DMS79 treated with DMSO at 0.1 percent for 48 hours (cell line): ENCODE measurements around the gene GAPVD1.
A peak's percentile ranks its signal among the peaks of the same experiment; 100 is the strongest.
"Not testable (repeated sequence)": the region's sequence is repeated elsewhere in the genome, so short reads cannot be mapped to it uniquely, and the experiment has no call there.

Experiments
- DNase-seq: peaks from one replicate; lab custom pipeline; 2025; lab: John Stamatoyannopoulos, UW

Gene GAPVD1

GRCh38 chr9:125246261-125246667 is 15.4 kb upstream of the GAPVD1 start:
- no peak for DNase-seq

GRCh38 chr9:125254231-125254630 is 7.4 kb upstream of the GAPVD1 start:
- DNase-seq, result no peak

DNA sequence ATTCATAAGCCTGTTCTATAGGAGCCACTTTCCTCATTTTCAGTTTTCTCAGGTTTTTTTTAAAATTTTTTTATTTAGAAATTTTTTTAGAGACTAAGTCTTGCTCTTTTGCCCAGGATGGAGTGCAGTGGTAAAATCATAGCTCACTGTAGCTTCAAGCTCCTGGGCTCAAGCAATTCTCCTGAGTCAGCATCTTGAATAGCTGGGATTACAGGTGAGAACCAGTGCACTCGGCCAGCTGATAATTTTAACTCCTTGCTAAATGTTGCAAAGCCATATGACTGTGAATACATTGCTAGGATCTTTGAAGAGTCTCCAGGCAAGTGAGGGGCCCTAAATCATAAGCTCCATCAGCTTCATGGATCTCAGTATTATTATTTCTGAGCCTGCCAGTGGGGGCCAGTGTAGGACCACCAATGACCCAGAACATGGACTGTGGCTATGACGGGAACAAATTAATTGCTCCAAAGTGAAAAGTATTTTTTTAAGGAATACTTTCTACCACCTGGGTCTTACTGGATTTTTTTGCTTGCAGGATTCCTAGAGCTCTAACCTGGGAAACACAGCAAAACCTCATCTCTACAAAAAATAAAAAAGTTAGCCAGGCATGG is 5.7 kb upstream of the GAPVD1 start:
- no peak for DNase-seq

- DNase-seq, result no peak
These were observed 3.4 kb upstream of the GAPVD1 start for GRCh38 chr9:125258160-125258785.

DNA sequence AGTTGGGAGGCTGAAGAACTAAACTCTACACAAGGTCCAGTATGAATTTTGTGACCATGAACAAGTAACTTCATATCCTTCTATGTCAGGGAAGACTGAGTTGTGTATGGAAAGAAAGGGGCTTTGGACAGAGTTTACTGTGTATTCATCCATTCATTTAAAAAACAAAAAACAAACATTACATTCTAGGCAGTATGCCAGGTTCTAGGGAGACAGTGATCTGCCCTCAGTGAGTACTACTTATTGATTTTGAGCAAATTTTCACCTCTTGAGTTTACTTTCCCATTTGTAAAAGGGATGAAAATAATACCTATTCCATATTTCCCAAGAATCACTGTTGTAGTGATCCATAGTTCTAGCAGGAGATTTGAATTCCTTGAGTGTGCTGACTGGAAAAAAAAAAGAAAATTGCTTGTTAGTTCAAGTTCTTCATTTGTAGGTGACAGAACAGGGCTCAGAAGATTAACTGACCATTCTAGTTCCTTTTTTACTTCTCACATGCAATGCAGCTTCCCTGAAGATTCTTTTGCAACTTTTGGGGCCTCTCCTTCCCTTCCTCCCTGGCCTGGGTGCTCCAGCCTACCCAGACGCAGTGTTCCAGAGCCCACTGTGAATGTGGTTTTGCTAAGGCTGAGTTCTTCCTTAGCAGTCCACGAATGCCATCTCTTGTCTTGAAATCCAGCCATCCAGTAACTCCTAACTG is 2.6 kb upstream of the GAPVD1 start:
- DNase-seq, result no peak

- no peak for DNase-seq
These were observed 1.1 kb upstream of the GAPVD1 start for GRCh38 chr9:125260561-125260960.

DNA sequence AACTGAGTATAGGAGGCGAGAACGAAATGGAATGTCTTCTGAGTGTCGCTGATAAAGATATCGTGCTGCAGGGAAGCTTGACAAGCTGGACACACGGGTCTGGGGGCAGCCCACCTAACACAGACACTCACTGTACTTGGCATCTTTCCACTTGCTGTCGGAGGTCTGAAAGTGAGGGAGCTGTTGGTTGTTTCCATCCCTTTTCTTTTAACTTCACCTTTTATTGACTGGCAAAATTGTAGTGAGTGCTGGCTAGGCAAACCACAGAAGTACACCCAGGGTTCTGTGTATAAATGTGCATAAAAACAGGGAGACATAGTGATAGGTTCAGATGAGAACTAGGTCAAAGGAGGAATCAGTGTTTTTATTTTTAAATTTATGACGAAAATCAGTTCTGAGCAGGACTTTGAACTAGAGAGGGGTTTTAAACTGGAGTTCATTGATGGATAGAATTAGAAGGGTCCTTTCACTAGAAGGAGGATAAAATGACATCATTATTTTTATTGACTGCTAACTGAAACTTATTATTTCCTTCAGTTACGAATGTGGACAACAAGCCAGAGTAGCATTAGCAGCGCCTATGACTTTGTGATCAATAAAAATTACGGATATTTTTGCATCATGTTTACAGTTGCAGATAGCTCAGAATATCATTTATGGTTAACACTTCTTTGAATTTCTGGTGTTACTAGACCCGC is 817 bp downstream of the GAPVD1 start:
- peak; percentile 54 for DNase-seq

DNA sequence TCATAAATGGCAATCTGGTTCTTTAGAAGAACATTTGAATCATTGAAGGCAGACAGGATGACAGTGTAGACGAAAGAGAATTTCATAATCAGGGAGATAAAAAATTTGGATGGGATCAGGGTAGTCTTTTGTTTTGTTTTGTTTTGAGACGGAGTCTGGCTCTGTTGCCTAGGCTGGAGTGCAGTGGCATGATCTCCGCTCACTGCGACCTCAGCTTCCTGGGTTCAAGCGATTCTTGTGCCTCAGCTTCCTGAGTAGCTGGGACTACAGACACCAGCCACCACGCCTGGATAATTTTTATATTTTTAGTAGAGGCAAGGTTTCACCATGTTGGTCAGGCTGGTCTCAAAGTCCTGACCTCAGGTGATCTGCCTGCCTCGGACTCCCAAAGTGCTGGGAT is 2.4 kb downstream of the GAPVD1 start:
- DNase-seq, result not testable (repeated sequence)

DNA sequence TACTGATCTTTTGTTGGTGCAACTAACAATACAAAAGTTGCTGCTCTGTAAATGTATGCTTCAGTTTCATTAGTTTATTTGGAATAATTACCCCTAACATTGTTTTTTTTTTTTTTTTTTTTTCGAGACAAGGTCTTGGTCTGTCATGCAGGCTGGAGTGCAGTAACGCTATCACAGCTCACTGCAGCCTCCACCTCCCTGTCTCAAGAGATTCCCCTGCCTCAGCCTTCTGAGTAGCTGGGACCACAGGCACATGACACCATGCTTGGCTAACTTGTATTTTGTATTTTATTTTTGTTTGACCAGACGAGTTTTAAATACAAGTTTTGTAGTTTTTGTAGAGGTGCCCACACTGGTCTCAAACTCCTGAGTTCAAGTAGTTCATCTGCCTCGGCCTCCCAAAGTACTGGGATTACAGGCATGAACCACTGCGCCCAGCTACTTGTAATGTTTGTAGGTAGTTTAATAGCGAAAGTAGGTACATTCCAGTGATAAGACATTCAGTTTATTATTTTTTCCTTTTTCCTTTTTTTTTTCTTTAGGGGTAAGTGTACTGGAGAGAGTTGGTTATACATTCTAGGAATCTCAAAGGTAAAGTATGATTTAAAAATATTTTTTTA is 6.9 kb downstream of the GAPVD1 start:
- no peak for DNase-seq

DNA sequence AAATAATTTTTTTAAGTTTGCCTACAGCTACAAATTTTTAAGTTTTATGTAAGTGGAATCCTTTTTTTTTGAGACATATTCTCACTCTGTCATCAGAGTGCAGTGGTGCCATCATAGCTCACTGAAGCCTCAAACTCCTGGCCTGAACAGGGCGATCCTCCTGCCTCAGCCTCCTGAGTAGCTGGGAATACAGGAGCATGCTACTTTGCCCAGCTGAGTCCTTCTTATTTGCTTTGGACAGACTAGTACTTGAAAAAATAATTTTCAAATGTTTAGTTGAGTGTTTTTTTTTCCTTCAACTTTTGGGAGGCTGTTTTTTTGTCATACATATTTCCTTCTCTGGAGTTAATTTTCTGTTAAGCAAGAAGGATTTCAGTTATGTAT is 7.4 kb downstream of the GAPVD1 start:
- DNase-seq, result no peak

DNA sequence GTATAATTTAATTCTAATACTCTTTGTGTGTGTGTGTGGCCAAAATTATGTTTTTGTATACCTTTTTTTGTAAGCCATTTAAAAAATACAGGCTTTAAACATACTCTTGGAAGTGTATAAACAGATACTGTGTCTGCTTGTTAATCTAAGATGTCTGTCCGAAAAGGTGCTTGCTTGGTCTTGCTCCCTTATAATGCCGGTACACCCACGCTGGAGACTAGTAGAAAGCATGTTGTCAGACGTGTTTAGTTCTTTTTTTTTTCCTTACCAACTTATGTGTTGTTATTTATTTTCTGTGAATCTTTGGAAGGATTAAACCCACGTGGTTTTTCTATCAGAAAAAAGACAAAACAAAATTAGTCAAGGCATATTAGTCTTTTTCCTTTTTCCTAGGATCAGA is 9.5 kb downstream of the GAPVD1 start:
- DNase-seq, result no peak

DNA sequence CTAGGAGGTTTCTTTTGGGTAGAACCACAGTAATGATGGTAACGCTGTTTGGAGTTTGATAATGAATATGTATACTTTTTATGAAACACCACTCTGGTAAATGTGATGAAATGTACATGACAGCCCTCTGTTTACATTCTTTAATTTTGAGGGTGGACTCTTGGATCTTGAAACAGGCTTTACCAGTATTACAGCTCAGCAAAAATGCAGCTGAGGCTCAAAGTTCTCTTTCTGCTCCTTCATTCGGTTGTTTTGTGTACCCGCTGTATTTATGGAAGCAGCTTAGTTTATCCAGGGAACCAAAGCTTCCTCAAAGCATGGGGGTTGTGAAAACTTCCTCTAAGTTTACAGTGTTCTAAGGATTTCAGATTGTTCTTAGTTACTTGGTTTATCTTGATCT is 11.1 kb downstream of the GAPVD1 start:
- no peak for DNase-seq

DNA sequence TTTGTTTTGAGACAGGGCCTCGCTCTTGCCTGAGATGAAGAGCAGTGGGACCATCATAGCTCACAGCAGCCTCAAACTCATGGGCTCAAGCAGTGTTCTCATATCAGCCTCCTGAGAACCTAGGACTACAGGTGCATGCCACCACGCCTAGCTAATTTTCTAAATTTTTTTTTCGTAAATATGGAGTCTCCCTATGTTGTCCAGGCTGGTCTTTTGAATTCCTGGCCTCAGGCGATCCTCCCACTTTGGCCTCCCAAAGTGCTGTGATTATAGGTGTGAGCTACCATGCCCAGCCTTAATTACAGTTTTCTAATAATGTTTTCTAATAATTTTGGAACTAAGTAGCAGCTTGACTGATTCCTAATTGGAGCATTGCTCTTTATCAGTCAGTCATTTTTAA is 15.1 kb downstream of the GAPVD1 start:
- no peak for DNase-seq

GRCh38 chr9:125277411-125277810 is 15.8 kb downstream of the GAPVD1 start:
- no peak for DNase-seq

GRCh38 chr9:125280945-125281344 is 19.3 kb downstream of the GAPVD1 start:
- no peak for DNase-seq

DNA sequence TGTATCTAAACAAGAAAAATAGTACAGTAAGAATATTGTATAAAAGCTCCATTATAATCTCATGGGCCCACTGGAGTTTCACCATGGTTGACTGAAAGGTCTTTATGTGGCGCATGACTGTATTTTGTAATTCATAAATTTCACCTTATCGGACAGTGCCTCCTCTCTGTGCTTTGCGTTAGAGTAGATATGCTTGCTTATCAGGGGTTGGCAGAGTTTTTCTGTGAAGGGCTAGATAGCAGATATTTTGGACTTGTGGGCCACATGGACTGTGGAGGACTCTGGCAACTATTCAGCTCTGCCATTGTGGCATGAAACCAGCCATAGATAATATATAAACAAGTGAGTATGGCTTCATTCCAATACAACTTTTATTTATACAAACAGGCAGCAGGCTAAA is 23.2 kb downstream of the GAPVD1 start:
- DNase-seq, result peak; percentile 39

- not testable (repeated sequence) for DNase-seq
These were observed 25.4 kb downstream of the GAPVD1 start for GRCh38 chr9:125286935-125287433.

DNA sequence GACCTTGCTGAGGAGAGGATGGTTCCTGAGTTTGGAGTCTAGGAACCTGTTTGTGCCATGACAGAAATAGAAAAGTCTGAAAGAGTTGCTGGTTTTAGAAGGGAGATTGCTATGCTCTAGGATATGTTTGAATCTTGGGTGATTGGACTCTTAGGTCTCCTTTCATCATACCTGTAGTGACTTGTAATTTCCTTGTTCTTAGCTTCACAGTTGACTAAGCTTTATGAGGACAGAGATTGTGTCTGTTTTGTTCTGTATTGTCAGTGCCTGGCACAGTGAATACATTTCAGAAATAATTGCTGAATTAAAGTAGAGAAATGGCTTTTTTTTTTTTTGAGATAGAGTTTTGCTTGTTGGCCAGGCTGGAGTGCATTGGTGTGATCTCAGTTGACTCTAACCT is 31.5 kb downstream of the GAPVD1 start:
- peak; percentile 67 for DNase-seq

GRCh38 chr9:125295657-125296056 is 34.0 kb downstream of the GAPVD1 start:
- DNase-seq, result no peak

DNA sequence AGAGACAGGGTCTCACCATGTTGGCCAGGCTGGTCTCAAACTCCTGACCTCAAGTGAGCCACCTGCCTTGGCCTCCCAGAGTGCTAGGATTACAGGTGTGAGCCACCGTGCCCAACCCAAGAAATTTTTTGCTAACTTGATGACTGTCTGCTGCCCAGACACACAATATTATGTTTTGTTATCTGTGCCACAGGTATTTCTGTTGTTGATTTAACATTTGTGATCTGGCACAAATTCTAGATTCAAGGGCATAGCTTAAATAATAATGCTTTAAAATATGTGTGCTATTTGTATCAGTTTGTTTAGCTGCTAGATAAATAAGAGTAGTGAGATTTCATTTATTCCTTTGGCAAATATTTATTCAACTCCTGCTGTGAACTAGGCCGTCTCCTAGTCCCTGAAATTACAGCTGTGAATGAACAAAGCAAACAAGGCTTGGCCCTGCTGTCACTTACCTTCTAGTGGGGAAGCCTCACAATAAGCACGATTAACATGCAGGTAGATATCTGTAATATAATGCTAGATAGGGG is 35.3 kb downstream of the GAPVD1 start:
- peak; percentile 44 for DNase-seq

DNA sequence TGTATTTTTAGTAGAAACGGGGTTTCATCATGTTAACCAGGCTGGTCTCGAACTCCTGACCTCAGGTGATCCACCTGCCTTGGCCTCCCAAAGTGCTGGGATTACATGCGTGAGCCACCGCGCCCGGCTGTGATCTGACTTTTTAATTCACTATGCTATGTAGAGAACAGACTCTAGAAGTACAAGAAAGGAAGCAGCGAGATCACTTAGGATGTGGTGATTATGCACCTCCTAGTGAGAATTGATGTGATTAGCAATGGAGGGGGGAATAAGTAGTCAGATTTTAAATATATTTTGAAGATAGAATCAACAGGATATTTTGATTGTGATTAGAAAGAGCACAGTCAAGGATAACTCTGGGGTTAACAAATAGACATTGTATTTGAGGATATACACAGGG is 36.3 kb downstream of the GAPVD1 start:
- DNase-seq, result no peak

DNA sequence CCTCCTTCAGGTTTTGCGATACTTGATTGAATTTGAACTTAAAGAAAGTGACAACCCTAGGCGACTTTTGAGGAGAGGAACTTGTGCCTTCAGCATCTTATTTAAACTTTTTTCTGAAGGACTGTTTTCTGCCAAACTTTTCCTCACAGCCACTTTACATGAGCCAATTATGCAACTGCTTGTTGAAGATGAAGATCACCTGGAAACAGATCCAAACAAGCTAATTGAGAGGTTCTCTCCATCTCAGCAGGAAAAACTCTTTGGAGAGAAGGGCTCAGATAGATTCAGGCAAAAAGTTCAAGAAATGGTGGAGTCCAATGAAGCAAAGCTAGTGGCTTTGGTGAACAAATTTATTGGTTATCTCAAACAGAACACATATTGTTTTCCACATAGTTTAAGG is 40.6 kb downstream of the GAPVD1 start:
- no peak for DNase-seq
